ENCODE measurements around the gene FTCDNL1.

GRCh38 chr2:199850718-199851500, at the start of gene FTCDNL1:
- TF ChIP-seq, protein P1, sequence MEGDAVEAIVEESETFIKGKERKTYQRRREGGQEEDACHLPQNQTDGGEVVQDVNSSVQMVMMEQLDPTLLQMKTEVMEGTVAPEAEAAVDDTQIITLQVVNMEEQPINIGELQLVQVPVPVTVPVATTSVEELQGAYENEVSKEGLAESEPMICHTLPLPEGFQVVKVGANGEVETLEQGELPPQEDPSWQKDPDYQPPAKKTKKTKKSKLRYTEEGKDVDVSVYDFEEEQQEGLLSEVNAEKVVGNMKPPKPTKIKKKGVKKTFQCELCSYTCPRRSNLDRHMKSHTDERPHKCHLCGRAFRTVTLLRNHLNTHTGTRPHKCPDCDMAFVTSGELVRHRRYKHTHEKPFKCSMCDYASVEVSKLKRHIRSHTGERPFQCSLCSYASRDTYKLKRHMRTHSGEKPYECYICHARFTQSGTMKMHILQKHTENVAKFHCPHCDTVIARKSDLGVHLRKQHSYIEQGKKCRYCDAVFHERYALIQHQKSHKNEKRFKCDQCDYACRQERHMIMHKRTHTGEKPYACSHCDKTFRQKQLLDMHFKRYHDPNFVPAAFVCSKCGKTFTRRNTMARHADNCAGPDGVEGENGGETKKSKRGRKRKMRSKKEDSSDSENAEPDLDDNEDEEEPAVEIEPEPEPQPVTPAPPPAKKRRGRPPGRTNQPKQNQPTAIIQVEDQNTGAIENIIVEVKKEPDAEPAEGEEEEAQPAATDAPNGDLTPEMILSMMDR (IDR thresholded peaks at IDR 0.05): peak; percentile 34 to 56 (median 41)
- TF ChIP-seq POLR2A (IDR thresholded peaks at IDR 0.05): no peak
